K562 (cell line): ENCODE results near the gene GPR37L1. TPM values are rescaled to one million over a fixed set of nuclear protein-coding genes. Genes with fewer than 3 reads are reported as not detected.

Experiments
- BACH1 ChIP-seq: fragments of 200-800 bp; sonication (Bioruptor generic); IDR thresholded peaks from 2 replicates; pipeline ENCODE4 v1.6.1; 2016; ENCODE audit warnings: missing genetic modification characterization, missing compliant biosample characterization
- BHLHE40 ChIP-seq: IDR thresholded peaks from 2 replicates; pipeline ENCODE4 v1.6.1; 2011; ENCODE audit warnings: low read length, improper control_type of control experiment
- PHF21A ChIP-seq: fragments of 450-650 bp; IDR thresholded peaks from 2 replicates; pipeline ENCODE4 v1.6.1; 2017; ENCODE audit warnings: low read depth, borderline replicate concordance
- ZC3H4 ChIP-seq: sonication (generic); formaldehyde crosslinking; IDR thresholded peaks from 2 replicates; pipeline ENCODE4 v1.9.0; 2021; ENCODE audit warnings: missing genetic modification reagents, borderline replicate concordance
- ZNF239 ChIP-seq: fragments of 250-450 bp; sonication (Bioruptor Pico); IDR thresholded peaks from 2 replicates; pipeline ENCODE4 v1.4.0; 2020; ENCODE audit warnings: mild to moderate bottlenecking
- polyA plus RNA-seq, 8 experiments: library from polyadenylated mRNA; depleted of rRNA in 4 of 8; stranded (reverse) in 5 of 8; unstranded in 3 of 8; fragments of >200 nt; fragmentation: Nextera tagmentation in 2 of 8; fragmentation: Illumina TruSeq in 1 of 8; extraction: Ambion mirVana in 2 of 8; extraction: Trizol in 1 of 8; gene quantifications; 2 replicates each; pipeline versions ENCODE4 v1.2.1 to v1.2.3, GENCODE V29; 2011 to 2014; ENCODE audit warnings: inconsistent platforms in 1 of 8, missing spikeins in 1 of 8
- total RNA-seq, 7 experiments: library from RNA; depleted of rRNA in 6 of 7; stranded (reverse); fragments of >200 nt in 6 of 7; fragmentation: Illumina TruSeq in 2 of 7; extraction: Trizol in 2 of 7; gene quantifications; 2 replicates each; pipeline versions ENCODE4 v1.2.1 to v1.2.3, GENCODE V29; 2011 to 2021; ENCODE audit warnings: low replicate concordance in 1 of 7
- TF ChIP-seq, protein P1 (sequence below): fragments of 450-650 bp; IDR thresholded peaks from 2 replicates; pipeline ENCODE4 v1.6.1; 2016; ENCODE audit warnings: borderline replicate concordance
- TF ChIP-seq, protein P2 (sequence below): IDR thresholded peaks from 2 replicates; pipeline ENCODE4 v1.6.1; 2016; ENCODE audit warnings: missing genetic modification characterization, missing compliant biosample characterization
- TF ChIP-seq, protein P3 (sequence below): fragments of 150-350 bp; conservative IDR thresholded peaks from 2 replicates; pipeline ENCODE4 v1.6.1; 2014; ENCODE audit warnings: low read length
- TF ChIP-seq, protein P4 (sequence below), 2 experiments: IDR thresholded peaks in 1 of 2; conservative IDR thresholded peaks in 1 of 2; 2 replicates each; pipeline ENCODE4 v1.6.1; 2016; ENCODE audit warnings: low read depth in 2 of 2, mild to moderate bottlenecking in 1 of 2, missing compliant biosample characterization in 1 of 2, missing genetic modification characterization in 1 of 2, moderate library complexity in 1 of 2
- TF ChIP-seq, protein P5 (sequence below): fragments of 450-650 bp; IDR thresholded peaks from 2 replicates; pipeline ENCODE4 v1.6.1; 2014; ENCODE audit warnings: low read depth, mild to moderate bottlenecking, moderate library complexity, borderline replicate concordance

The GPR37L1 gene
- total and polyA plus RNA-seq, 9 of the 15 experiments (the other 6 are each of a cell fraction or from before 2014, with no cell fraction given): not detected

DNA sequence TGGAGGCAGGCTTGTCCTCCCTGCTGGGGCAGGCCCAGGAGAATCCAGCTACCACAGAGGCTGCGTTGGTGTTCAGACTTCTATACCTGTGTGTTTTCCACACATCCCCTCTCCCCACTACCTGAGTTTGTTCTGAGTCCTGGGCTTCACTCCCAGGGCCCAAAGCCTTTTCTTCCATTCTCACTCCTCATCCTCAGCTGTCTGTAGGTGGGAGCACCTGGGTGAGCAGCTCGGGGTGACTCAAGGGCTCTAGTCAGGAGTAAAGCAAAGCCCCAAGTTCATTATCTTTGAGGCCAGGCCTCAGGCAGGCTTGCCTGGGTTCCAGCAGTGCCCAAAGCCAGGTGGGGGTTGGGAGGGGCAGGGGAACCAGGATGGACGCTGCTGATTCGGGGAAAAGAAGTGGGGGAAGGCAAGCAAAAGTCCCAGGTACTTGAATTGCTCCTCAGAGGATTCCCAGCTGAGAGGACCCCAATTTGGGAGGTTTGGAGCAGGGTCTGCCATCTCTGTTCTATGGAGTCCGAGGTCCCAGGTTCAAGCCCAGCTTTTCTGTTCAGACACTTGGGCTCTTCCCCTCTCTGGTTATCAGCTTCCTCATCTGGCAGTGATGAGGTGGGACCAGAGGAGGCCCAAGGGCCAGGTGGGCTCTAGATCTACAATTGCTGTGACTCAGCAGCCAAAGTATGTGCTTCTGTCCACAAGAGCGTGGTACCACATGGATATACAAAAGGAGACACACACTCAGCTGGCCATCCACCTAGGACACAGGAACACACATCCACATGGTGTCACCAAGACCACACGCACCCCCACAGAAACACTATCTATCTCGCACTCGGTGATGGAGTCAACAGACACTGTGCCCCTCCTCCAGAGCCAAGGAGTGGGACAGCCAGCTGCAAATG is 43.5 kb downstream of the GPR37L1 start (continued):
- TF ChIP-seq, protein P1, sequence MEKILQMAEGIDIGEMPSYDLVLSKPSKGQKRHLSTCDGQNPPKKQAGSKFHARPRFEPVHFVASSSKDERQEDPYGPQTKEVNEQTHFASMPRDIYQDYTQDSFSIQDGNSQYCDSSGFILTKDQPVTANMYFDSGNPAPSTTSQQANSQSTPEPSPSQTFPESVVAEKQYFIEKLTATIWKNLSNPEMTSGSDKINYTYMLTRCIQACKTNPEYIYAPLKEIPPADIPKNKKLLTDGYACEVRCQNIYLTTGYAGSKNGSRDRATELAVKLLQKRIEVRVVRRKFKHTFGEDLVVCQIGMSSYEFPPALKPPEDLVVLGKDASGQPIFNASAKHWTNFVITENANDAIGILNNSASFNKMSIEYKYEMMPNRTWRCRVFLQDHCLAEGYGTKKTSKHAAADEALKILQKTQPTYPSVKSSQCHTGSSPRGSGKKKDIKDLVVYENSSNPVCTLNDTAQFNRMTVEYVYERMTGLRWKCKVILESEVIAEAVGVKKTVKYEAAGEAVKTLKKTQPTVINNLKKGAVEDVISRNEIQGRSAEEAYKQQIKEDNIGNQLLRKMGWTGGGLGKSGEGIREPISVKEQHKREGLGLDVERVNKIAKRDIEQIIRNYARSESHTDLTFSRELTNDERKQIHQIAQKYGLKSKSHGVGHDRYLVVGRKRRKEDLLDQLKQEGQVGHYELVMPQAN: peak; percentile 46
- TF ChIP-seq BACH1 (tag) (no peak), PHF21A (no peak), ZC3H4 (CRISPR knock-in tag) (no peak), BHLHE40 (peak; percentile 44; the same call in 1 of the 2 replicates), ZNF239 (CRISPR knock-in tag) (no peak)
- TF ChIP-seq, protein P2, sequence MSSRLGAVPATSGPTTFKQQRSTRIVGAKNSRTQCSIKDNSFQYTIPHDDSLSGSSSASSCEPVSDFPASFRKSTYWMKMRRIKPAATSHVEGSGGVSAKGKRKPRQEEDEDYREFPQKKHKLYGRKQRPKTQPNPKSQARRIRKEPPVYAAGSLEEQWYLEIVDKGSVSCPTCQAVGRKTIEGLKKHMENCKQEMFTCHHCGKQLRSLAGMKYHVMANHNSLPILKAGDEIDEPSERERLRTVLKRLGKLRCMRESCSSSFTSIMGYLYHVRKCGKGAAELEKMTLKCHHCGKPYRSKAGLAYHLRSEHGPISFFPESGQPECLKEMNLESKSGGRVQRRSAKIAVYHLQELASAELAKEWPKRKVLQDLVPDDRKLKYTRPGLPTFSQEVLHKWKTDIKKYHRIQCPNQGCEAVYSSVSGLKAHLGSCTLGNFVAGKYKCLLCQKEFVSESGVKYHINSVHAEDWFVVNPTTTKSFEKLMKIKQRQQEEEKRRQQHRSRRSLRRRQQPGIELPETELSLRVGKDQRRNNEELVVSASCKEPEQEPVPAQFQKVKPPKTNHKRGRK: no peak
- TF ChIP-seq, protein P3, sequence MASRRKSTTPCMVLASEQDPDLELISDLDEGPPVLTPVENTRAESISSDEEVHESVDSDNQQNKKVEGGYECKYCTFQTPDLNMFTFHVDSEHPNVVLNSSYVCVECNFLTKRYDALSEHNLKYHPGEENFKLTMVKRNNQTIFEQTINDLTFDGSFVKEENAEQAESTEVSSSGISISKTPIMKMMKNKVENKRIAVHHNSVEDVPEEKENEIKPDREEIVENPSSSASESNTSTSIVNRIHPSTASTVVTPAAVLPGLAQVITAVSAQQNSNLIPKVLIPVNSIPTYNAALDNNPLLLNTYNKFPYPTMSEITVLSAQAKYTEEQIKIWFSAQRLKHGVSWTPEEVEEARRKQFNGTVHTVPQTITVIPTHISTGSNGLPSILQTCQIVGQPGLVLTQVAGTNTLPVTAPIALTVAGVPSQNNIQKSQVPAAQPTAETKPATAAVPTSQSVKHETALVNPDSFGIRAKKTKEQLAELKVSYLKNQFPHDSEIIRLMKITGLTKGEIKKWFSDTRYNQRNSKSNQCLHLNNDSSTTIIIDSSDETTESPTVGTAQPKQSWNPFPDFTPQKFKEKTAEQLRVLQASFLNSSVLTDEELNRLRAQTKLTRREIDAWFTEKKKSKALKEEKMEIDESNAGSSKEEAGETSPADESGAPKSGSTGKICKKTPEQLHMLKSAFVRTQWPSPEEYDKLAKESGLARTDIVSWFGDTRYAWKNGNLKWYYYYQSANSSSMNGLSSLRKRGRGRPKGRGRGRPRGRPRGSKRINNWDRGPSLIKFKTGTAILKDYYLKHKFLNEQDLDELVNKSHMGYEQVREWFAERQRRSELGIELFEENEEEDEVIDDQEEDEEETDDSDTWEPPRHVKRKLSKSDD: no peak
- TF ChIP-seq, protein P4, sequence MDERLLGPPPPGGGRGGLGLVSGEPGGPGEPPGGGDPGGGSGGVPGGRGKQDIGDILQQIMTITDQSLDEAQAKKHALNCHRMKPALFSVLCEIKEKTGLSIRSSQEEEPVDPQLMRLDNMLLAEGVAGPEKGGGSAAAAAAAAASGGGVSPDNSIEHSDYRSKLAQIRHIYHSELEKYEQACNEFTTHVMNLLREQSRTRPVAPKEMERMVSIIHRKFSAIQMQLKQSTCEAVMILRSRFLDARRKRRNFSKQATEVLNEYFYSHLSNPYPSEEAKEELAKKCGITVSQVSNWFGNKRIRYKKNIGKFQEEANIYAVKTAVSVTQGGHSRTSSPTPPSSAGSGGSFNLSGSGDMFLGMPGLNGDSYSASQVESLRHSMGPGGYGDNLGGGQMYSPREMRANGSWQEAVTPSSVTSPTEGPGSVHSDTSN (CRISPR knock-in tag; IDR thresholded peaks at IDR 0.05; ENCODE audit: low read depth): no peak
- TF ChIP-seq, protein P4 (tag; conservative IDR thresholded peaks at IDR 0.05; ENCODE audit: low read depth): no peak
- TF ChIP-seq, protein P5, sequence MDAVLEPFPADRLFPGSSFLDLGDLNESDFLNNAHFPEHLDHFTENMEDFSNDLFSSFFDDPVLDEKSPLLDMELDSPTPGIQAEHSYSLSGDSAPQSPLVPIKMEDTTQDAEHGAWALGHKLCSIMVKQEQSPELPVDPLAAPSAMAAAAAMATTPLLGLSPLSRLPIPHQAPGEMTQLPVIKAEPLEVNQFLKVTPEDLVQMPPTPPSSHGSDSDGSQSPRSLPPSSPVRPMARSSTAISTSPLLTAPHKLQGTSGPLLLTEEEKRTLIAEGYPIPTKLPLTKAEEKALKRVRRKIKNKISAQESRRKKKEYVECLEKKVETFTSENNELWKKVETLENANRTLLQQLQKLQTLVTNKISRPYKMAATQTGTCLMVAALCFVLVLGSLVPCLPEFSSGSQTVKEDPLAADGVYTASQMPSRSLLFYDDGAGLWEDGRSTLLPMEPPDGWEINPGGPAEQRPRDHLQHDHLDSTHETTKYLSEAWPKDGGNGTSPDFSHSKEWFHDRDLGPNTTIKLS: no peak; the same call in 1 of the 2 replicates
